A673 (cell line): ENCODE data around the gene LAT. TPM values are rescaled to one million over a fixed set of nuclear protein-coding genes. Genes with fewer than 3 reads are reported as not detected.

ENCODE experiments used
- BruUV-seq: library from RNA; stranded (reverse); fragments of 400-500 nt; replicated peaks from 2 replicates; lab custom pipeline; 2021; lab: Mats Ljungman, UMichigan
- CTCF ChIA-PET: fragments of 300-600 bp; sonication (Branson Sonifier 250); formaldehyde crosslinking; loops from one replicate; lab custom pipeline; 2022; ENCODE audit warnings: antibody characterized with exemption; lab: Charles Lee
- POLR2A ChIA-PET: fragments of 300-600 bp; sonication (Branson Sonifier 250); formaldehyde crosslinking; loops from one replicate; lab custom pipeline; 2022; ENCODE audit warnings: antibody characterized with exemption; ENCODE audit not compliant: low non-redundant PET; lab: Charles Lee
- DNase-seq: peaks from one replicate; pipeline ENCODE4 v3.0.0-alpha.2; 2015; ENCODE audit warnings: low spot score
- H3K27ac ChIP-seq: fragments of 200-600 bp; sonication (generic); 2 replicates; pipeline ENCODE4 v1.5.1; 2016; ENCODE audit warnings: mixed run types, low read depth, mild to moderate bottlenecking, mixed read lengths, antibody characterized with exemption, low read length; ENCODE audit not compliant: poor library complexity, severe bottlenecking
- H3K27me3 ChIP-seq: fragments of 200-600 bp; sonication (generic); replicated peaks from 2 replicates; pipeline ENCODE4 v1.6.1; 2017; ENCODE audit warnings: mixed run types, low read depth, mild to moderate bottlenecking, mixed read lengths, antibody characterized with exemption, low read length; ENCODE audit not compliant: insufficient read depth, poor library complexity
- H3K36me3 ChIP-seq: fragments of 200-600 bp; sonication (generic); 2 replicates; pipeline ENCODE4 v1.6.1; 2016; ENCODE audit warnings: mixed run types, mild to moderate bottlenecking, mixed read lengths, antibody characterized with exemption, low read length; ENCODE audit not compliant: insufficient read depth, poor library complexity, severe bottlenecking
- H3K4me1 ChIP-seq: fragments of 200-600 bp; sonication (generic); 2 replicates; pipeline ENCODE4 v1.6.1; 2017; ENCODE audit warnings: mixed run types, mild to moderate bottlenecking, mixed read lengths, antibody characterized with exemption, low read length; ENCODE audit not compliant: insufficient read depth, poor library complexity, severe bottlenecking
- H3K4me3 ChIP-seq: fragments of 200-600 bp; sonication (generic); 2 replicates; pipeline ENCODE4 v1.5.1; 2016; ENCODE audit warnings: low read depth, mixed run types, mild to moderate bottlenecking, mixed read lengths, low read length; ENCODE audit not compliant: poor library complexity, severe bottlenecking
- H3K9me3 ChIP-seq: fragments of 200-600 bp; sonication (generic); 2 replicates; pipeline ENCODE4 v1.6.1; 2016; ENCODE audit warnings: mixed run types, low read depth, mild to moderate bottlenecking, mixed read lengths, antibody characterized with exemption, low read length; ENCODE audit not compliant: poor library complexity, severe bottlenecking
- EZH2 ChIP-seq: fragments of 200-600 bp; sonication (generic); IDR thresholded peaks from 2 replicates; pipeline ENCODE4 v1.6.1; 2017; ENCODE audit warnings: borderline replicate concordance, low read depth, mild to moderate bottlenecking, mixed read lengths, antibody characterized with exemption, low read length; ENCODE audit not compliant: poor library complexity, severe bottlenecking
- intact Hi-C: fragments of 100-400 bp; cut with micrococcal nuclease; formaldehyde crosslinking; loops from one replicate; pipeline ENCODE4 v1.10.0; 2022; ENCODE audit not compliant: unreplicated experiment
- total RNA-seq: library from RNA; stranded (reverse); gene quantifications from 2 replicates; pipeline ENCODE4 v1.2.3, GENCODE V29; 2021
- TF ChIP-seq, protein P1 (sequence below): fragments of 300-800, 200-600 bp; sonication (generic); conservative IDR thresholded peaks from 2 replicates; pipeline ENCODE4 v1.5.1; 2017; ENCODE audit warnings: low read depth, mild to moderate bottlenecking, antibody characterized with exemption, low read length, moderate library complexity, mixed read lengths

The LAT gene
- total RNA-seq, 1 experiment from 2014 or later = 2.8 TPM

DNA sequence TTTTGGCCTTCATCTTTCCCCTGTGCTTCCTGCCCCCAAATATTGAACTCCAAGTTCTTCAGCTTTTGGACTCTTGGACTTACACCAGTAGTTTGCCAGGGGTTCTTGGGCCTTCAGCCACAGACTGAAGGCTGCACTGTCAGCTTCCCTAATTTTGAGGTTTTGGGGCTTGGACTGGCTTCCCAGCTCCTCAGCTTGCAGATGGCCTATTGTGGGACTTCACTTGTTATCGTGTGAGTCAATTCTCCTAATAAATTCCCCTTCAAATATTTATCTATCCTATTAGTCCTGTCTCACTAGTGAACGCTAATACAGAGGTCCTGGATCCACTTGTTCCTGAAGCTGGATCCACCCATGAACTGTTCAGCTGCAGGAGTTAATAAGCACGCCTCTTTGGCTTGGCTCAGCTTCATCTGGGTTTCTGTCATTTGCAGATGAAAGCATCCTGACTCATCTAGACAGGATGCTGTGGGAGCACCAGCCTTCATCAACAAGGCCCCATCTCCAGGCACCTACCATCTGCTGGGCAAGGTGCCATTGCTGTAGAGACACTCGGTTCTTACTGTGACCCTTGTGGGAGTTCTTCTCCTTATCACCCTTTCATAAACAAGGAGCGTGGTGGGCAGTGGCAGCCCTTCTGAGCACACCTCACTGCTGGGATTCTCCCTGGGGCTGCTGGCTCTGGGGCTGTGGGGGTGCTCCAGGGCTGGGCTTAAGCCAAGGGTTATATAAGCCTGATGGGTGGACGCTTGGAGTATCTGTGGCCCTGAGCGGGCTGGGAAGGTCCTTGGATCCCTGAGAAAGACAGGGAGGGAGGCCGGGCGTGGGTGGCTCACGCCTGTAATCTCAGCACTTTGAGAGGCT, 23.1 kb downstream of the LAT start:
- Histone ChIP-seq H3K36me3 (no peaks in the 10 kb centered on the region), H3K27me3 (no peaks in the 10 kb centered on the region), H3K27ac (no peak overlapping the region), H3K9me3 (no peaks in the 10 kb centered on the region), H3K4me1 (no peaks in the 10 kb centered on the region), H3K4me3 (no peak overlapping the region)
- POLR2A ChIA-PET = no interaction called here
- intact Hi-C loops = no loop called here
- CTCF ChIA-PET = no interaction called here
- no peak for TF ChIP-seq EZH2
- TF ChIP-seq, protein P1, sequence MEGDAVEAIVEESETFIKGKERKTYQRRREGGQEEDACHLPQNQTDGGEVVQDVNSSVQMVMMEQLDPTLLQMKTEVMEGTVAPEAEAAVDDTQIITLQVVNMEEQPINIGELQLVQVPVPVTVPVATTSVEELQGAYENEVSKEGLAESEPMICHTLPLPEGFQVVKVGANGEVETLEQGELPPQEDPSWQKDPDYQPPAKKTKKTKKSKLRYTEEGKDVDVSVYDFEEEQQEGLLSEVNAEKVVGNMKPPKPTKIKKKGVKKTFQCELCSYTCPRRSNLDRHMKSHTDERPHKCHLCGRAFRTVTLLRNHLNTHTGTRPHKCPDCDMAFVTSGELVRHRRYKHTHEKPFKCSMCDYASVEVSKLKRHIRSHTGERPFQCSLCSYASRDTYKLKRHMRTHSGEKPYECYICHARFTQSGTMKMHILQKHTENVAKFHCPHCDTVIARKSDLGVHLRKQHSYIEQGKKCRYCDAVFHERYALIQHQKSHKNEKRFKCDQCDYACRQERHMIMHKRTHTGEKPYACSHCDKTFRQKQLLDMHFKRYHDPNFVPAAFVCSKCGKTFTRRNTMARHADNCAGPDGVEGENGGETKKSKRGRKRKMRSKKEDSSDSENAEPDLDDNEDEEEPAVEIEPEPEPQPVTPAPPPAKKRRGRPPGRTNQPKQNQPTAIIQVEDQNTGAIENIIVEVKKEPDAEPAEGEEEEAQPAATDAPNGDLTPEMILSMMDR = no peak
- no TSS peak for BruUV-seq
- DNase-seq = no peak

DNA sequence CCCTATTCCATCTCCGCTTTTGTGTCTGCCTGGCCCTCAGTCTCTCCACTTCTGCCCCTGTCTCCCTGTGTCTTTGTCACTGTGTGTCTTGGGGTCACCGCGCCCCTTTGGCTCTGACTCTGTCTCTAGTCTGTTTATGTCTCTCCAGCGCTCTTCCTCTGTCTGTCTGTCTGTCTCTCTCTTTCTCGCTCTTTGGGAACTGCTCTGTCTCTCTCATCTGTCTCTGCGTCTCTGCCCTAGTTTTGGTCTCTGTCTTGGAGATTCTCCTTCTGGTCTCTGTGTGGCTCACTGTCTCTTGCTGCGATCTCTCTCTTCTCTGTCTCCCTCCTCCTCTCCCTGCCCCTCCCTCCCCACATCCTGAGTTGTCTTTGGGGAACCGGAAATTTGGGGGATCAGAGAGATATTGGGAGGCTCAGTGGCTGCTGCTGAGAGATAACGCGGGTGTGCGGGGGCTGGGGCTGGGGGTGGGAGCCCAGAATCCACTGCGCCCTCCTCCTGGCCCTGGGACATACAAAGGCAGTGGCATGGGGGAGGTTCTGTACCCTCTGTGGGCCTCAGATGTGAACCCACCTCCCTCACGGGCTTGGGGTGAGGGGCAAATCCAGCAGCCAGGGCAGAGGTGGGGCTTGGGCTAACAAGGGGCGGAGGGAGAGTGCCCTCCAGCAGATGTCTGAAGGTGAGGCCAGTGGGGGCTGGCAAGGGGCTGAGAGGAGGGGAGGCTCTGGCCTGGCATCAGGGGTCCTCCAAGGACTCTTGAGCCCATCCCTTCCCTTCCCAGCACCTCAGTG, 24.4 kb downstream of the LAT start:
- no peak for DNase-seq
- H3K36me3 ChIP-seq = no peaks in the 10 kb centered on the region
- no peaks in the 10 kb centered on the region for H3K27me3 ChIP-seq
- TF ChIP-seq, protein P1 = no peak
- TF ChIP-seq EZH2 = no peak
- BruUV-seq = no TSS peak
- intact Hi-C loops = no loop called here
- ChIA-PET POLR2A (no interaction called here), CTCF (no interaction called here)
- no peaks in the 10 kb centered on the region for H3K4me1 ChIP-seq
- H3K4me3 ChIP-seq = no peak overlapping the region
- H3K9me3 ChIP-seq = no peaks in the 10 kb centered on the region
- no peak overlapping the region for H3K27ac ChIP-seq

DNA sequence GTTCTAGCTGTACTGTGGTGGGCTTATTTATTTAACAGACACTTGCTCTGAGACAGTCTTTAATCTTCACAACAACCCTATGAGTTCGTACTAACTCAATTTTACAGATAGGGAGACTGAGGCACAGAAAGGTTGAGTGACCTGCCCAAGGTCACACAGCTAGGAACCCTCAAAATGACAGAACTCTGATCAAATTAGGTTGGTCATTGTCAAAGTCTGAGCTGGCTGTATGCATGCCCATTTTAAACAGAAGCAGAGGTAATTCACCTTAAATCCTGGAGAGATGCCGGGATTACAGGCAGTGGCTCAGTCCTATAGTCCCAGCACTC, 24.9 kb downstream of the LAT start:
- Histone ChIP-seq H3K4me1 (no peaks in the 10 kb centered on the region), H3K4me3 (no peak overlapping the region), H3K36me3 (no peaks in the 10 kb centered on the region), H3K27ac (no peak overlapping the region), H3K27me3 (no peaks in the 10 kb centered on the region), H3K9me3 (no peaks in the 10 kb centered on the region)
- TF ChIP-seq EZH2 = no peak
- TF ChIP-seq, protein P1 = no peak
- intact Hi-C loops = no loop called here
- no TSS peak for BruUV-seq
- ChIA-PET CTCF (no interaction called here), POLR2A (no interaction called here)
- no peak for DNase-seq
